PC-9 (cell line): ENCODE results near the gene C13orf46.

Source experiments
- CTCF ChIP-seq: fragments of 200-600 bp; sonication (generic); conservative IDR thresholded peaks from 2 replicates; pipeline ENCODE4 v1.6.1; 2017; ENCODE audit warnings: mixed run types, antibody characterized with exemption, mild to moderate bottlenecking, moderate library complexity
- EZH2 ChIP-seq: fragments of 200-600 bp; sonication (generic); IDR thresholded peaks from 2 replicates; pipeline ENCODE4 v1.8.0; 2017; ENCODE audit warnings: antibody characterized with exemption, low read depth

GRCh38 chr13:113939129-113939943 is 34.5 kb downstream of the C13orf46 start:
- TF ChIP-seq CTCF (no peak), EZH2 (no peak)
